Activated CD8-positive, alpha-beta T cell treated with anti-CD3 and anti-CD28 coated beads for 36 hours (primary cell): ENCODE measurements around the gene SF3B1. TPM values are rescaled to one million over a fixed set of nuclear protein-coding genes. Genes with fewer than 3 reads are reported as not detected.

ENCODE experiments used
- ATAC-seq: fragments of 200-7000 bp; cut with Tn5 transposase; one replicate; pipeline ENCODE4 v1.10.0; 2021; ENCODE audit warnings: mild to moderate bottlenecking, moderate library complexity
- CTCF ChIA-PET: fragments of 350-600 bp; sonication (Branson Sonifier 250); formaldehyde crosslinking; loops from one replicate; lab custom pipeline; 2021; ENCODE audit warnings: antibody characterized with exemption; lab: Charles Lee
- POLR2A ChIA-PET: fragments of 350-600 bp; sonication (Branson Sonifier 250); formaldehyde crosslinking; loops from one replicate; lab custom pipeline; 2021; ENCODE audit warnings: antibody characterized with exemption; lab: Charles Lee
- DNase-seq: peaks from one replicate; pipeline ENCODE4 v3.0.0-alpha.2; 2020
- H3K27ac Mint-ChIP-seq: one replicate; pipeline ENCODE4 v1.8.0; 2021; ENCODE audit warnings: mild to moderate bottlenecking, mixed read lengths
- H3K27me3 Mint-ChIP-seq: one replicate; pipeline ENCODE4 v1.8.0; 2021; ENCODE audit warnings: mixed read lengths
- H3K36me3 Mint-ChIP-seq: one replicate; pipeline ENCODE4 v1.8.0; 2021; ENCODE audit warnings: low read depth, mixed read lengths
- H3K4me1 Mint-ChIP-seq: one replicate; pipeline ENCODE4 v1.8.0; 2021; ENCODE audit warnings: low read depth, mixed read lengths
- H3K4me3 Mint-ChIP-seq: one replicate; pipeline ENCODE4 v1.8.0; 2021; ENCODE audit warnings: mild to moderate bottlenecking, moderate library complexity, mixed read lengths
- H3K9me3 Mint-ChIP-seq: one replicate; pipeline ENCODE4 v1.8.0; 2021; ENCODE audit warnings: mixed read lengths
- intact Hi-C: fragments of 100-400 bp; cut with micrococcal nuclease; formaldehyde crosslinking; loops from one replicate; pipeline ENCODE4 v1.10.0; 2022
- total RNA-seq, 2 experiments: library from RNA; stranded (reverse); gene quantifications; one replicate each; pipeline ENCODE4 v1.2.3, GENCODE V29; 2021
- TF ChIP-seq, protein P1 (sequence below): fragments of 200-600 bp; IDR thresholded peaks from one replicate; pipeline ENCODE4 v1.8.0; 2022; ENCODE audit warnings: antibody characterized with exemption, mild to moderate bottlenecking

SF3B1 gene
- total RNA-seq, 2 experiments from 2014 or later = 235 to 253 TPM

GRCh38 chr2:197354169-197354558 is 80.7 kb downstream of the SF3B1 start:
- intact Hi-C loops = no loop called here
- no peaks in the 10 kb centered on the region for H3K36me3 Mint-ChIP-seq
- peaks cover 30% of the 10 kb centered on the region for H3K4me1 Mint-ChIP-seq
- no peak overlapping the region for H3K27ac Mint-ChIP-seq
- H3K9me3 Mint-ChIP-seq = peaks cover 2% of the 10 kb centered on the region
- H3K27me3 Mint-ChIP-seq = no peaks in the 10 kb centered on the region
- ATAC-seq (no peak), DNase-seq (no peak)
- TF ChIP-seq, protein P1, sequence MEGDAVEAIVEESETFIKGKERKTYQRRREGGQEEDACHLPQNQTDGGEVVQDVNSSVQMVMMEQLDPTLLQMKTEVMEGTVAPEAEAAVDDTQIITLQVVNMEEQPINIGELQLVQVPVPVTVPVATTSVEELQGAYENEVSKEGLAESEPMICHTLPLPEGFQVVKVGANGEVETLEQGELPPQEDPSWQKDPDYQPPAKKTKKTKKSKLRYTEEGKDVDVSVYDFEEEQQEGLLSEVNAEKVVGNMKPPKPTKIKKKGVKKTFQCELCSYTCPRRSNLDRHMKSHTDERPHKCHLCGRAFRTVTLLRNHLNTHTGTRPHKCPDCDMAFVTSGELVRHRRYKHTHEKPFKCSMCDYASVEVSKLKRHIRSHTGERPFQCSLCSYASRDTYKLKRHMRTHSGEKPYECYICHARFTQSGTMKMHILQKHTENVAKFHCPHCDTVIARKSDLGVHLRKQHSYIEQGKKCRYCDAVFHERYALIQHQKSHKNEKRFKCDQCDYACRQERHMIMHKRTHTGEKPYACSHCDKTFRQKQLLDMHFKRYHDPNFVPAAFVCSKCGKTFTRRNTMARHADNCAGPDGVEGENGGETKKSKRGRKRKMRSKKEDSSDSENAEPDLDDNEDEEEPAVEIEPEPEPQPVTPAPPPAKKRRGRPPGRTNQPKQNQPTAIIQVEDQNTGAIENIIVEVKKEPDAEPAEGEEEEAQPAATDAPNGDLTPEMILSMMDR = no peak
- H3K4me3 Mint-ChIP-seq = no peak overlapping the region
- ChIA-PET POLR2A (interaction anchor here (0.6 kb wide), 1 partner anchor 242 kb away, joined by 4 read pairs; no protein-coding TSS in a partner anchor), CTCF (interaction anchor here (0.8 to 4.6 kb wide), 5 partner anchors 11 to 342 kb away, joined by 3 to 16 read pairs (median 6); no protein-coding TSS in a partner anchor)

GRCh38 chr2:197353393-197354168 is 81.2 kb downstream of the SF3B1 start:
- no peaks in the 10 kb centered on the region for H3K9me3 Mint-ChIP-seq
- no peak overlapping the region for H3K4me3 Mint-ChIP-seq
- CTCF ChIA-PET = interaction anchor here (0.8 to 4.6 kb wide), 4 partner anchors 11 to 342 kb away, joined by 3 to 16 read pairs (median 6); no protein-coding TSS in a partner anchor
- POLR2A ChIA-PET = interaction anchor here (0.6 kb wide), 1 partner anchor 22 kb away, joined by 3 read pairs; no protein-coding TSS in a partner anchor
- H3K27me3 Mint-ChIP-seq = no peaks in the 10 kb centered on the region
- no peak for DNase-seq
- intact Hi-C loops = no loop called here
- TF ChIP-seq, protein P1 = no peak
- H3K36me3 Mint-ChIP-seq = no peaks in the 10 kb centered on the region
- no peak for ATAC-seq
- peaks cover 24% of the 10 kb centered on the region for H3K4me1 Mint-ChIP-seq
- H3K27ac Mint-ChIP-seq = no peak overlapping the region

DNA sequence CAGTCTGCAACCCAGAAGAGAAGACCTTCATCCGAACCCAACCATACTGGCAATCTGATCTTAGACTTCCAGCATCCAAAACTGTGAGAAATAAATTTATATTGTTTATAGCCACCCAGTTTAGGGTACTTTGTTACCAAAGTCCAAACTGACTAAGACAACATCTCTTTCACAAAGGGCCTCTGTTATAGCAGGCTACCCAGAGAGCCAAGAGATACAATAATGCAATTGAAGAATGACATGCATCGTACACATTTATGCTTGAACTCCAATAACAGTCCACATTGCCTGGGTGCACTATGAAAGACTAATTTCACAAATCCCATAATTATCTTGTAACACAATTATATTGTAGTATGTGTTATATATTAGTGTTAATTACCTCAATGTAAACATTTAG is 85.1 kb downstream of the SF3B1 start:
- Mint-ChIP-seq H3K36me3 (no peaks in the 10 kb centered on the region), H3K4me1 (peaks cover 11% of the 10 kb centered on the region), H3K27ac (no peak overlapping the region), H3K4me3 (no peak overlapping the region), H3K27me3 (no peaks in the 10 kb centered on the region), H3K9me3 (no peaks in the 10 kb centered on the region)
- ATAC-seq (no peak), DNase-seq (no peak)
- TF ChIP-seq, protein P1 = no peak
- CTCF ChIA-PET = interaction anchor here (1.1 kb wide), 1 partner anchor 13 kb away, joined by 3 read pairs; no protein-coding TSS in a partner anchor
- intact Hi-C loops = no loop called here
- POLR2A ChIA-PET = no interaction called here

DNA sequence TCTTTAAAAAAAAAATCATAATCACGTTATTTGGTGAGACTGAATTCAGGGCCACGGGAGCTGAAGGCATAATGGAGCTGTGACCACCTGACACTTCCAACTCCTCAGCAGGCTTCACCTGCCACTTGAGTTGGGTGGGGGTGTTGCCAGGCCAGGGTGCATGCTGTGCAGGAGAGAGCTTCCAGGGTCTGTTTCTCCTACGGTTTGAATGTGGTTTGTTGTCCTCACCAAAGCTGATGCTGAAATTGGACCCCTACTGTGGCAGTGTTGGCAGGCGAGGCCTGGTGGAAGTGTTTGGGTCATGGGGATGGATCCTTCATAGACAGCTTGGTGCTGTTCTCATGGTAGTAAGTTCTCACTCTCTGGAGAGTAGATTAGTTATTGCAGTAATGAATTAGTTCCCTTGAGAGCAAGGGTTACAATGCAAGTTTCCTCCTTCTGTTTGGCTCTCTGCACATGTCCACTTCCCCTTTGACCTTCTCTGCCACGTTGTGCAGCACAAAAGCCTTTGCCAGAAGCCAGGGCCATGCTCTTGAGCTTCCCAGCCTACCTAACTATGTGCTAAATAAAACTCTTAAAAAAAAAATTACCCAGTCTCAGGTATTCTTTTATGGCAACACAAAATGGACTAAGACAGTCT is 86.0 kb downstream of the SF3B1 start:
- ChIA-PET CTCF (interaction anchor here (0.6 kb wide), 1 partner anchor 337 kb away, joined by 4 read pairs; no protein-coding TSS in a partner anchor), POLR2A (interaction anchor here (0.7 to 0.9 kb wide), 2 partner anchors 13 to 274 kb away, joined by 3 to 5 read pairs; no protein-coding TSS in a partner anchor)
- no peak overlapping the region for H3K27ac Mint-ChIP-seq
- no peak for ATAC-seq
- H3K9me3 Mint-ChIP-seq = no peaks in the 10 kb centered on the region
- TF ChIP-seq, protein P1 = no peak
- H3K4me3 Mint-ChIP-seq = no peak overlapping the region
- DNase-seq = no peak
- H3K36me3 Mint-ChIP-seq = no peaks in the 10 kb centered on the region
- intact Hi-C loops = no loop called here
- no peaks in the 10 kb centered on the region for H3K27me3 Mint-ChIP-seq
- peaks cover 12% of the 10 kb centered on the region for H3K4me1 Mint-ChIP-seq
